HG03108 (cell line): Measurements from ENCODE around the gene FOSB.

Experiments used
- ATAC-seq: cut with Tn5 transposase; IDR thresholded peaks from one replicate; pipeline ENCODE4 v1.9.1; 2021; ENCODE audit warnings: moderate library complexity; ENCODE audit not compliant: unreplicated experiment

The FOSB gene

GRCh38 chr19:45478454-45479238, 10.8 kb downstream of the FOSB start:
- ATAC-seq, result peak; percentile 55

DNA sequence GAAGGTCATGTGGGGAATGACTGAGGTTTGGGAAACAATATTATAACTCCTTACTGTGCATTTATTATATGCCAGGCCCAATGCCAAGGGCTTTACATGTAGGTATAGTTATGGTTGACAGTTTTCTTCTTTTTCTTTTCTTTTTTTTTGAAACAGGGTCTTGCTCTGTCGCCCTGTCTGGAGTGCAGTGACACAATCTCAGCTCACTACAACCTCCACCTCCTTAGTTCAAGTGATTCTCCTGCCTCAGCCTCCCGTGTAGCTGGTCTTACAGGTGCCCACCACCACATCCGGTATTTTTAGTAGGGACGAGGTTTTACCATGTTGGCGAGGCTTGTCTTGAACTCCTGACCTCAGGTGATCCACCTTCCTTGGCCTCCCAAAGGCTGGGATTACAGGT, 15.2 kb downstream of the FOSB start:
- ATAC-seq, result no peak

DNA sequence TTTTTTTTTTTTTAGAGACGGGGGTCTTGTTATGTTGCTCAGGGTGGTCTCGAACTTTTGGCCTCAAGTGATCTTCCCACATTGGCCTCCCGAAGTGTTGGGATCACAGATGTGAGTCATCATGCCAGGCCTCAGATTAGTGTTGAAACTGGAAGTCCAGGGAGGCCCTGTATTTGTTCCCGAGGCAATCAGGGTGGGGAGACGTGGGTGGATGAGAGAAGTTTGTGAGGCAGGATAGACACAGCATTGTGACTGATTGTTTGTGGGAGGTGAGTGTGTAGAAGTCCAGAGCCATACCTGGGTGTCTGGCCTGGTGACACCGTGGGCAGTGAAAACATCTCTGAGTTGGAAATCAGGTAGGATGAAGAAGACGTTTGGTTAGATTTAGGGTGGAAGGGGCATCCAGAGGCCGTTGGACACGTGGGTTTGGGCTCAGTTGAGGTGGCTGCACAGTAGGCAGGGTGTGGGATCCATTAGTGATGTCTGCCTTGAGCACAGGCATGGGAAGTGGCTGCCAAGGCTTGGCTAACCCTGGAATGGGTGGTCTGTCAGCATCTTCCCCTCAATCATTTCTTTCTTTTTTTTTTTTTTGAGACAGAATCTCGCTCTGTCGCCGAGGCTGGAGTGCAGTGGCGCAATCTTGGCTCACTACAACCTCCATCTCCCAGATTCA, 16.6 kb downstream of the FOSB start:
- ATAC-seq, result no peak

DNA sequence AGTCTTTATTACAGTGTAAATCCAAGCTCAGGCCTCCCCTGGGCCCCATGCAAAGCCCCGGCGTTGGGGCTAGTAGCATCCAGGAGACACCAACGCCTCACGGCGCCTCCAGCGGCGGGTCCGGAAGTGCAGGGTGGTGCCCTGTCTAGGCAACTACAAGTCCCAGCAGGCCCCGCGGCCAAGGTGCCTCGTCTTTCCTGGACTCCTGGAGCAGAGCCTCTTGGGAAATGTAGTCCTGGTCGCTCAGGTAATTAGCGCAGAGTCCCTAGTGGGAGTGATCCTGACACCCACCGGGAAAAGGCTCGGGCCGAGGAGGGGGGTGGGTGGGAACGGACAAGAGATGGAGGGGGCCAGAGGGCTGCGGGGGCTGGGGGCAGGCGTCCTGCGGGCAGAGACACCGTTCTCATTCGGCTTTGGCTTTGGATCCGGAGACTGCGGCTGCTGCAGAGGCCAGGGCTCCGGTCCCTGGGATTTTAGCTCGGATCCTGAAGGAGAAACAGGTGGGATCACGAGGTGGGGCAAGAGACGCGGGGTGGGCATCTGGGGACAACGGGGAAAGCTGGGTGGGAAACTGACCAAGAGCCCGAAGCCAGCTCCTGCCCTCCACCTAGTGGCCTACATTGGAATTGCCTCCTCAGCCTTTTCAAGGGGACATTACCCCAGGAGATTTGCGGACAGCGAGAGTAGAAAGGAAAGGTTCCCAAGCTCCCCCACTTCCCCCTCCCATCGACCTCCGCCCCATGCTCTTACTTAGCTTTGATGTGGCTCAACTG, 17.7 kb downstream of the FOSB start:
- ATAC-seq, result peak; percentile 94

DNA sequence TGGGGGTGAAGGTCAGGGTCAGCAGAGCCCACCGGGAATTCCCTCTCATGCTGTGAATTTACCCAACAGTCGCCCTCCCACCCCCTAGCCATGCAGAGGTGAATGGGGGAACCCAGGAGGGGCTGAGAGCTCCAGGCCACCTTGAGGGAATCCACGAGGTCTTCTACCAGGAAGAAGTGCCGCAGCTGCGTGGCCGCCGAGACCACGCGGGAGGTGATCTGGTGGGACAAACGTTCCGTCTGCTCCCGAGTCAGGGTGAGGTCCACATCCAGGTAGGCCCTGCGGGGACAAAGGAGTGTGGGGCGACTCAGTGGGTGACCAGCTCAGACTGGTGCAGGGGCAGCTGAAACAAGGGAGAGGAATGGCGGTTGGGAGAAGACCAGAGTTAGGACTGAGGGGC, 20.9 kb downstream of the FOSB start:
- no peak for ATAC-seq

GRCh38 chr19:45489216-45489855, 21.5 kb downstream of the FOSB start:
- ATAC-seq, result no peak

DNA sequence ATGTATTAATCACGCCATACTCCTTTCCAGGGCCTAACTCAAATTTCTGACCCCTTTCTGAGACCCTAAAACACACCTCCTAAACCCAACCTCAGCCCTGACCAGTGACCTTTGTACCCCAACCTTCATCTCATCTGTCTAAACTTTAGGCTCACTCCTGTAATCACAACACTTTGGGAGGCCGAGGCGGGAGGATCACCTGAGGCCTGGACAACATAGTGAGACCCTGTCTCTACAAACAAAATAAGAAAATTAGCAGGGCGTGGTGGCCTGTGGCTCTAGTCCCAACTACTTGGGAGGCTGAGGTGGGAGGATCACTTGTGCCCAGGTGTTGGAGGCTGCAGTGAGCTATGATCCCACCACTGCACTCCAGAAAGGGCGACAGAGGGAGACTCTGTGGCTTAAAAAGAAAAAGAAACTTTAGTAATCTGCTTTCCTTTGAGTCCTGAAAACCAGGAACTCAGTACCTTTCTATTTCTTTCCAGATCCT, 24.4 kb downstream of the FOSB start:
- no peak for ATAC-seq

GRCh38 chr19:45492627-45493470, 25.1 kb downstream of the FOSB start:
- ATAC-seq, result peak; percentile 37

- no peak for ATAC-seq
These were observed 26.6 kb downstream of the FOSB start for GRCh38 chr19:45494261-45494916.

- ATAC-seq, result no peak
These were observed 27.4 kb downstream of the FOSB start for GRCh38 chr19:45495178-45495577.

GRCh38 chr19:45496349-45496953, 28.7 kb downstream of the FOSB start:
- ATAC-seq, result peak; percentile 3

DNA sequence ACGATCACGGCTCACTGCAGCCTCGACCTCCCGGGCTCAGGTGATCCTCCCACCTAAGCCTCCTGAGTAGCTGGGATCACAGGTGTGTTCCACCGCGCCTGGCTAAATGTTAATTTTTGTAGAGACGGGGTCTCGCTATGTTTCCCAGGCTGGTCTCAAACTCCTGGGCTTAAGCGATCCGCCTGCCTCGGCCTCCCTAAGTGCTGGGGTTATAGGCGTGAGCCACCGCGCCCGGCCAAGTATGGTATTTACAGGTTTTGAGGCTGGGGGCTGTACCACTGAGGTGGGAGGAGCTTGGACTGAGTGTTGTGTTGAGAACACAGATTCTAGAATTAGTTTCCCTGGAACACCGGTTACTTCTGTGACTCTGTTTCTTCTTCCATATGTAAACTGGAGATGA, 30.0 kb downstream of the FOSB start:
- ATAC-seq, result no peak

DNA sequence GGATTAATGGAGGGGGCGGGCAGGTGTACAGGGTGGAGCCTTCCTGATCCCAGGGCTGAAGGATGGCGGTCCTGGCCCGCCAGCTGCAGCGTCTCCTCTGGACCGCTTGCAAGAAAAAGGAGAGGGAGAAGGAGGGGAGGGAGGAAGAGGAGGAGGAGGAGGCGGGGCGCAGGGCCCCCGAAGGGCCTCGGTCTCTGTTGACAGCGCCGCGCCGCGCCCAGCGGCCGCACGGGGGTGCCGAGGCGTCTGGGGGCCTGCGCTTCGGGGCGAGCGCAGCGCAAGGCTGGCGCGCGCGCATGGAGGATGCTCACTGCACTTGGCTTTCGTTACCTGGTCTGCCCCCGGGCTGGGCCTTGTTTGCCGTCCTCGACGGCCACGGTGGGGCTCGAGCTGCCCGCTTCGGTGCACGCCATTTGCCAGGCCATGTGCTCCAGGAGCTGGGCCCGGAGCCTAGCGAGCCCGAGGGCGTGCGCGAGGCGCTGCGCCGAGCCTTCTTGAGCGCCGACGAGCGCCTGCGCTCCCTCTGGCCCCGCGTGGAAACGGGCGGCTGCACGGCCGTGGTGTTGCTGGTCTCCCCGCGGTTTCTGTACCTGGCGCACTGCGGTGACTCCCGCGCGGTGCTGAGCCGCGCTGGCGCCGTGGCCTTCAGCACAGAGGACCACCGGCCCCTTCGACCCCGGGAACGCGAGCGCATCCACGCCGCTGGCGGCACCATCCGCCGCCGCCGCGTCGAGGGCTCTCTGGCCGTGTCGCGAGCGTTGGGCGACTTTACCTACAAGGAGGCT, 30.8 kb downstream of the FOSB start, which contains the start of gene PPM1N:
TSS of gene PPM1N (plus strand) at position 33 of the 785 bp plus-strand sequence. CDS start at position 63, 30 bp downstream.
- ATAC-seq, result no peak

GRCh38 chr19:45499196-45500180, 31.7 kb downstream of the FOSB start:
- ATAC-seq, result no peak

DNA sequence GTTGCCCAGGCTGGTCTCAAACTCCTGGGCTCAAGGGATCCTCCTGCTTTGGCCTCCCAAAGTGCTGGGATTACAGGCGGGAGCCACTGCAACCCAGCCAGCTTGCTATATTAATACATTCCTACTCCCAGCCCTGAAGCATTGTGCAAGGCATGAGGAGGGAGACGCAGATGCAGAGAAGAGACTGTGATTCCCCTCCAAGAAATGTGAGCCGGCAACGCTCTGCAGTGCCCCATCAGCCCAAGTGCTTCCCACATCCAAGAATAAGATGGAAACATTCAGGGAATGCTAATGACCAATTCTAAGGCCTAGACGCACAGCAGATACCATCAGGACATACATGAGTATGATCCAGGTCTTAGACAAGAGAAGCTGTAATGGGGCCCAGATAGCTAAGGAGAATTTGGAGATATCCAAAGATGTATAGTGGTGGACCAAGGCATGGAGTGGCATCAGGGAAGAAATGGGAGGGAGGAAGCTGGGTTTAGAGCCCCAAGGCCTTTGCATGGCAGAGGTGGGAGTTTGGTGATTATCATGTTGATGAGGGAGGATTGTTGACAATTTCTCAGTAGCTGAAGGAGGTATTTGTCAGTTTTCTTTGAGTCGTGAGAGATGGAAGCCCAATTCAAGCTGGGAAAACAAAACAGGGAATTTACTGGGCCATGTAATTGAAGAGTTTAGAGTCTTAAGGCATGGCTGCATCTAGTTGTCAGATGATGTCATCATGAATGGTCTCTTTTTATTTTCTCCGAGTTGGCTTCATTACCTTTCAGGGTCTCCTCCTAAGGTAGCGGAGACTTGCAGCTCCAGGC, 33.3 kb downstream of the FOSB start:
- ATAC-seq, result no peak

DNA sequence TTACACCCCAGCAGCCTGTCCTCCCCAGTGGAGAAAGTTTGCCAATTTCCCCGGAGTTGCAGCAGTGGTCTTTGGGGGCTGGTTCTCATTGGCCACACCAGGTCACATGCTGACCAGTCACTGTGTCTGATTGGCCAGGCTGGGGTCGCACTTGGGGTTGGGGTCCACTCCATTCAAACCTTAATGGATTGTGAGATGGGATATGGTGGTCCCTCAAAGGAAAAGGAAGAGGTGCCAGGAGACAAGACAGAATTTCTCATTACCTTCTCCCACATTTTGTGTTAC, 33.9 kb downstream of the FOSB start:
- ATAC-seq, result no peak

DNA sequence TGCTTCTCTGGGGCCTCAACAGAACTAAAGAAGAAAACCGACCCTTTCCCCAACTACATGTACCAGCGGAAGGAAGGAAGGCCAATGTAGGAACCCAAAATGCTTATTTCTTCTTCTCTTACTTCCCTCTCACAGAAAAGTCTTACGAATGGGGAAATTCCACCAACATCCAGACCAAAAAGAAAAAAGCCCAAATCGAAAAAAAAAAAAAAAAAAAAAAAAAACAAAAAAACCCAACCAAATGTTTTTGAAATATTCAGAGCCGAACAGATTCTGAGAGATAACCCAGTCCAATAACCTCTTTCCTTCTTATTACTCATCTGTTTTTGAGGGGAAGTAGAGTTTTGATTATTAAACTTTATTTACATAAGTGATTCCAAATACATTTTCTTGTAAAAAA, 34.3 kb downstream of the FOSB start:
- no peak for ATAC-seq
